Fibroblast of villous mesenchyme (primary cell): ENCODE data around the gene APBB2. TPM values are rescaled to one million over a fixed set of nuclear protein-coding genes. Genes with fewer than 3 reads are reported as not detected.

ENCODE experiments used
- DNase-seq: peaks from one replicate; pipeline ENCODE4 v3.0.0-alpha.2; 2010; ENCODE audit warnings: low read depth
- H3K4me3 ChIP-seq: 2 replicates; pipeline ENCODE4 v1.5.1; 2011; ENCODE audit warnings: low read depth, mild to moderate bottlenecking, low read length
- CTCF ChIP-seq: IDR thresholded peaks from 2 replicates; pipeline ENCODE4 v1.5.1; 2012; ENCODE audit warnings: low read depth, mild to moderate bottlenecking, low read length; ENCODE audit not compliant: insufficient read depth
- total RNA-seq: library from RNA; depleted of rRNA; stranded (reverse); fragments of >200 nt; gene quantifications from 2 replicates; pipeline ENCODE4 v1.2.3, GENCODE V29; 2012

Gene APBB2
- total RNA-seq, 1 donor = 133 TPM

GRCh38 chr4:41197996-41198395, 16.3 kb downstream of the APBB2 start:
- DNase-seq = no peak
- no peak overlapping the region for H3K4me3 ChIP-seq
- no peak for TF ChIP-seq CTCF

GRCh38 chr4:41197495-41197894, 16.8 kb downstream of the APBB2 start:
- no peak for TF ChIP-seq CTCF
- H3K4me3 ChIP-seq = no peak overlapping the region
- DNase-seq = no peak

GRCh38 chr4:41196633-41197332, 17.6 kb downstream of the APBB2 start:
- DNase-seq = peak; percentile 78
- no peak overlapping the region for H3K4me3 ChIP-seq
- no peak for TF ChIP-seq CTCF

GRCh38 chr4:41192136-41192535, 22.2 kb downstream of the APBB2 start:
- DNase-seq = no peak
- TF ChIP-seq CTCF = no peak
- no peak overlapping the region for H3K4me3 ChIP-seq

- no peak overlapping the region for H3K4me3 ChIP-seq
- DNase-seq = no peak
- TF ChIP-seq CTCF = no peak
Observed at GRCh38 chr4:41189666-41190065, 24.7 kb downstream of the APBB2 start.

GRCh38 chr4:41189076-41189475, 25.3 kb downstream of the APBB2 start:
- DNase-seq = no peak
- TF ChIP-seq CTCF = no peak
- H3K4me3 ChIP-seq = no peak overlapping the region
